DOHH2 (cell line): ENCODE results near the gene TLE3.

ENCODE experiments used
- CTCF ChIP-seq: fragments of 200-600 bp; sonication (generic); IDR thresholded peaks from one replicate; pipeline ENCODE4 v1.5.1; 2014; ENCODE audit warnings: antibody characterized with exemption, mild to moderate bottlenecking, low read depth, low read length; ENCODE audit not compliant: poor library complexity, severe bottlenecking
- EZH2phosphoT487 ChIP-seq: fragments of 200-600 bp; sonication (generic); IDR thresholded peaks from 2 replicates; pipeline ENCODE4 v1.6.1; 2017; ENCODE audit warnings: borderline replicate concordance, mild to moderate bottlenecking, antibody characterized with exemption, low read length, moderate library complexity, mixed read lengths

- TF ChIP-seq CTCF (no peak), EZH2phosphoT487 (no peak)
Measured at GRCh38 chr15:70050441-70050840, 47.3 kb downstream of the TLE3 start.
